ENCODE data around the gene KRTCAP3.
A peak's percentile ranks its signal among the peaks of the same experiment; 100 is the strongest.

The KRTCAP3 gene

GRCh38 chr2:27400348-27401135, 41.6 kb upstream of the KRTCAP3 start:
- H3K27me3 ChIP-seq (ENCODE audit: low read length): no peaks in the 10 kb centered on the region
- no peaks in the 10 kb centered on the region for H3K9me3 ChIP-seq (ENCODE audit: insufficient read depth, low read length)
- H3F3A ChIP-seq (ENCODE audit: insufficient read depth): peaks cover 7% of the 10 kb centered on the region; the same call in 1 of the 2 replicates
- no peak overlapping the region for H3K4me3 ChIP-seq (ENCODE audit: insufficient read depth, low read length, poor library complexity, severe bottlenecking)
- H3K27ac ChIP-seq (ENCODE audit: low read depth, low read length): no peak overlapping the region
- H3K36me3 ChIP-seq (ENCODE audit: low read length): peaks cover 6% of the 10 kb centered on the region; the same call in 1 of the 2 replicates
- peaks cover 100% of the 10 kb centered on the region for H3K79me2 ChIP-seq (ENCODE audit: insufficient read depth, low read length)
- no peak overlapping the region for H3K9ac ChIP-seq (ENCODE audit: low read length)
- no peaks in the 10 kb centered on the region for H3K9me2 ChIP-seq (replicated peaks; ENCODE audit: insufficient read depth, low read length)
- no peak for TF ChIP-seq EZH2phosphoT487 (conservative IDR thresholded peaks at IDR 0.05; ENCODE audit: low read length)
- TF ChIP-seq CTCF (IDR thresholded peaks at IDR 0.05; ENCODE audit: insufficient read depth, low read length, poor library complexity, severe bottlenecking): no peak
- no peak overlapping the region for H2AFZ ChIP-seq (ENCODE audit: low read depth, low read length, severe bottlenecking)
- H3K4me2 ChIP-seq (ENCODE audit: low read depth, low read length, poor library complexity, severe bottlenecking): no peak overlapping the region
- H4K20me1 ChIP-seq (ENCODE audit: low read depth, low read length): peaks cover 34% of the 10 kb centered on the region; the same call in 1 of the 2 replicates

GRCh38 chr2:27407798-27408491, 34.2 kb upstream of the KRTCAP3 start:
- Histone ChIP-seq H3K9ac (ENCODE audit: low read length) (peak overlapping the region; percentile 99), H3K4me3 (ENCODE audit: insufficient read depth, low read length, poor library complexity, severe bottlenecking) (peak overlapping the region; percentile 98), H3K9me2 (replicated peaks; ENCODE audit: insufficient read depth, low read length) (no peaks in the 10 kb centered on the region), H3K79me2 (ENCODE audit: insufficient read depth, low read length) (peaks cover 65% of the 10 kb centered on the region), H4K20me1 (ENCODE audit: low read depth, low read length) (peaks cover 22% of the 10 kb centered on the region), H3K27ac (ENCODE audit: low read depth, low read length) (peak overlapping the region; percentile 70; the same call in 1 of the 2 replicates), H3K4me2 (ENCODE audit: low read depth, low read length, poor library complexity, severe bottlenecking) (peak overlapping the region; percentile 100), H3K27me3 (ENCODE audit: low read length) (no peaks in the 10 kb centered on the region), H3K36me3 (ENCODE audit: low read length) (peaks cover 10% of the 10 kb centered on the region), H3K9me3 (ENCODE audit: insufficient read depth, low read length) (no peaks in the 10 kb centered on the region), H2AFZ (ENCODE audit: low read depth, low read length, severe bottlenecking) (no peak overlapping the region), H3F3A (ENCODE audit: insufficient read depth) (peaks cover 5% of the 10 kb centered on the region; the same call in 1 of the 2 replicates)
- TF ChIP-seq EZH2phosphoT487 (conservative IDR thresholded peaks at IDR 0.05; ENCODE audit: low read length): no peak
- no peak for TF ChIP-seq CTCF (IDR thresholded peaks at IDR 0.05; ENCODE audit: insufficient read depth, low read length, poor library complexity, severe bottlenecking)

GRCh38 chr2:27408601-27409320, 33.4 kb upstream of the KRTCAP3 start:
- TF ChIP-seq EZH2phosphoT487 (conservative IDR thresholded peaks at IDR 0.05; ENCODE audit: low read length) (no peak), CTCF (IDR thresholded peaks at IDR 0.05; ENCODE audit: insufficient read depth, low read length, poor library complexity, severe bottlenecking) (no peak)
- H3K4me3 ChIP-seq (ENCODE audit: insufficient read depth, low read length, poor library complexity, severe bottlenecking): peak overlapping the region; percentile 98
- peaks cover 5% of the 10 kb centered on the region; the same call in 1 of the 2 replicates for H3F3A ChIP-seq (ENCODE audit: insufficient read depth)
- H3K79me2 ChIP-seq (ENCODE audit: insufficient read depth, low read length): peaks cover 56% of the 10 kb centered on the region
- peaks cover 22% of the 10 kb centered on the region for H4K20me1 ChIP-seq (ENCODE audit: low read depth, low read length)
- H3K27ac ChIP-seq (ENCODE audit: low read depth, low read length): peak overlapping the region; percentile 70
- H3K9me2 ChIP-seq (replicated peaks; ENCODE audit: insufficient read depth, low read length): no peaks in the 10 kb centered on the region
- peak overlapping the region; percentile 91 for H2AFZ ChIP-seq (ENCODE audit: low read depth, low read length, severe bottlenecking)
- H3K4me2 ChIP-seq (ENCODE audit: low read depth, low read length, poor library complexity, severe bottlenecking): peak overlapping the region; percentile 100
- no peaks in the 10 kb centered on the region for H3K27me3 ChIP-seq (ENCODE audit: low read length)
- H3K9me3 ChIP-seq (ENCODE audit: insufficient read depth, low read length): no peaks in the 10 kb centered on the region
- peaks cover 10% of the 10 kb centered on the region for H3K36me3 ChIP-seq (ENCODE audit: low read length)
- H3K9ac ChIP-seq (ENCODE audit: low read length): peak overlapping the region; percentile 99

Measured in SU-DHL-6 (cell line).